ENCODE results near the gene FLNA. TPM values are rescaled to one million over a fixed set of nuclear protein-coding genes. Genes with fewer than 3 reads are reported as not detected.

Gene FLNA
- total RNA-seq, 2 donors from 2014 or later = 5,928 to 11,236 TPM

- H3K27ac ChIP-seq = no peak overlapping the region
- no peak for ATAC-seq (ENCODE audit: insufficient number of reproducible peaks, low FRiP score, low read depth)
These were observed 10.0 kb upstream of the FLNA start for GRCh38 chrX:154384284-154384892.

DNA sequence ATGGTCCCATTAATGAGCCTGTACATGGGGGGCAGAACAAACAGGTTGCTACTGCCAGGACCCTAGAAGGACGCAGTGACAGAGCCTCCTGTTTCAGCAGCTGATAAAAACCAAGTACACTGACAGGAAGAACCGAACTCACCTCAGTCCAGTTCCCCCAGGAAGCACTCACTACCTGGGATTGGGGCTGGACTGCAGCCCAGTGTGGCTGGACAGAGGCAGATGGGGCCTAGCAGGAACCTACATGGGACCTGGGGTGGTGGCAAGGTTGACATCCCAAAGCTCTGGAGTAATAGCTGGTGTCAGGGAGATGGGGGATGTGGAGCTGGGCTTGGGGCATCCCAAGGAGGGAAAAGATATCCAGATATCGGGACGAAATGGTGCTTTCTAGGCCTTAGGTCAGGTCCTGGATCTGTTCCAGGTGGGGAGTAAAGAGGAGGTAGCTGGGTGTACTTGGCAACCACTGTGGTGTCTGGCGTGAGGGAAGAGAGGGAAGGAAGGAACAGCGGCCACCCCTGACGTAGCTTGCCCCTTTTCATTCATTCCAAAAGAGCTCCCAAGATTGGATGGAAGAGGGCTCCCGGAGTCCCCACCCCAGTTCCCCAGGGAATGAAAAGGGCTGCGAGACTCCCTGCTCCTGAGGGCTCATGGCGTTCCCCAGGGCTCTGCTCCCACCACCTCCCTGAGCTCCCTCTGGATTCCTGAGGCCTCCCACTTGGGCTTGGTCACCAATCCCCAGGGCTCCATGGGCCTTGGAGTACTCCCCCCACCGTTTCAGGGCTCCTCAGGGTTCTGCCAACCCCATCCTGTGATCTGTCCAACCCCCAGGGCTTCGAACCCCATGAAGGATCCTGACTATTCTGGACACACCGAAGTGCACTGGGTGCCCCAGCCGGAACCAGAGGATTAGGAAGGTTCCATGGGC lies 9.2 kb upstream of the FLNA start:
- H3K4me3 ChIP-seq = no peak overlapping the region

More at GRCh38 chrX:154384284-154384892, 10.0 kb upstream of the FLNA start:
- Histone ChIP-seq H3K4me3 (no peak overlapping the region), H3K4me1 (ENCODE audit: control insufficient read depth in 1 of 2, low read depth in 2 of 2) (peaks cover 0 to 28% of the 10 kb centered on the region in 2 donors), H3K9me3 (no peaks in the 10 kb centered on the region), H3K36me3 (no peaks in the 10 kb centered on the region), H3K27me3 (replicated peaks; ENCODE audit: insufficient read depth) (no peaks in the 10 kb centered on the region)
- no peak for DNase-seq (ENCODE audit: low spot score)
- TF ChIP-seq, protein P1, sequence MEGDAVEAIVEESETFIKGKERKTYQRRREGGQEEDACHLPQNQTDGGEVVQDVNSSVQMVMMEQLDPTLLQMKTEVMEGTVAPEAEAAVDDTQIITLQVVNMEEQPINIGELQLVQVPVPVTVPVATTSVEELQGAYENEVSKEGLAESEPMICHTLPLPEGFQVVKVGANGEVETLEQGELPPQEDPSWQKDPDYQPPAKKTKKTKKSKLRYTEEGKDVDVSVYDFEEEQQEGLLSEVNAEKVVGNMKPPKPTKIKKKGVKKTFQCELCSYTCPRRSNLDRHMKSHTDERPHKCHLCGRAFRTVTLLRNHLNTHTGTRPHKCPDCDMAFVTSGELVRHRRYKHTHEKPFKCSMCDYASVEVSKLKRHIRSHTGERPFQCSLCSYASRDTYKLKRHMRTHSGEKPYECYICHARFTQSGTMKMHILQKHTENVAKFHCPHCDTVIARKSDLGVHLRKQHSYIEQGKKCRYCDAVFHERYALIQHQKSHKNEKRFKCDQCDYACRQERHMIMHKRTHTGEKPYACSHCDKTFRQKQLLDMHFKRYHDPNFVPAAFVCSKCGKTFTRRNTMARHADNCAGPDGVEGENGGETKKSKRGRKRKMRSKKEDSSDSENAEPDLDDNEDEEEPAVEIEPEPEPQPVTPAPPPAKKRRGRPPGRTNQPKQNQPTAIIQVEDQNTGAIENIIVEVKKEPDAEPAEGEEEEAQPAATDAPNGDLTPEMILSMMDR (IDR thresholded peaks at IDR 0.05) = no peak

DNA sequence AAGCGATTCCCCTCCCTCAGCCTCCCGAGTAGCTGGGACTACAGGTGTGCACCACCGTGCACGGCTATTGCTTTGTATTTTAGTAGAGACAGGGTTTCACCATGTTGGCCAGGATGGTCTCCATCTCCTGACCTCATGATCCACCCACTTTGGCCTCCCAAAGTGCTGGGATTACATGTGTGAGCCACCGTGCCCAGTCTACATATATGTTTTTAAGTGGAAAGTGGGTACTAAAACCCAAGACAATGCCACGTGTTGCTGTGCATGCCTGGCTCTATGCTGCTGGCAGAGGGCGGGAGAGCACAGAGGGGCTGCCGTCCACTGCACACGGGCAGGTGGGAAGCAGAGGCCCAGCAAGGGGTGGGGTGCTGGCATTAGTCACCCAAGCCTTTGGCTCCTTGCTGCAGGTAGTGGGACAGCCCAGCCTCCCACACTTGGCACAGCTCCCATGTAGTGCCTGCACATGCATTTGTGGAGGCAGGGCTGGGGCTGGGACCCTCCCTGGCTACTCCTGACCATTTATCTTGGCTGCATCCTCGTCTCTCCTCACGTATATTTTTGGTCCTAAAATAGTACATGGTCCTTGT lies 8.1 kb upstream of the FLNA start:
- DNase-seq (ENCODE audit: low spot score) = no peak
- Histone ChIP-seq H3K9me3 (no peaks in the 10 kb centered on the region), H3K36me3 (no peaks in the 10 kb centered on the region), H3K4me1 (ENCODE audit: control insufficient read depth in 1 of 2, low read depth in 2 of 2) (peaks cover 0 to 28% of the 10 kb centered on the region in 2 donors), H3K27me3 (replicated peaks; ENCODE audit: insufficient read depth) (no peaks in the 10 kb centered on the region), H3K27ac (no peak overlapping the region), H3K4me3 (no peak overlapping the region)
- ATAC-seq (ENCODE audit: insufficient number of reproducible peaks, low FRiP score, low read depth) = no peak
- TF ChIP-seq, protein P1 (IDR thresholded peaks at IDR 0.05) = no peak

More for the DNA sequence above, 9.2 kb upstream of the FLNA start:
- DNase-seq (ENCODE audit: low spot score) (no peak), ATAC-seq (ENCODE audit: insufficient number of reproducible peaks, low FRiP score, low read depth) (no peak)
- no peaks in the 10 kb centered on the region for H3K36me3 ChIP-seq
- H3K27ac ChIP-seq = no peak overlapping the region
- H3K9me3 ChIP-seq = no peaks in the 10 kb centered on the region
- H3K4me1 ChIP-seq (ENCODE audit: control insufficient read depth in 1 of 2, low read depth in 2 of 2) = peaks cover 0 to 28% of the 10 kb centered on the region in 2 donors
- H3K27me3 ChIP-seq (replicated peaks; ENCODE audit: insufficient read depth) = no peaks in the 10 kb centered on the region
- TF ChIP-seq, protein P1 (IDR thresholded peaks at IDR 0.05) = no peak

- Histone ChIP-seq H3K27ac (no peak overlapping the region), H3K4me1 (ENCODE audit: control insufficient read depth in 1 of 2, low read depth in 2 of 2) (peaks cover 7 to 41% of the 10 kb centered on the region in 2 donors), H3K4me3 (no peak overlapping the region)
These were observed 6.8 kb upstream of the FLNA start for GRCh38 chrX:154381271-154381670.

More at GRCh38 chrX:154381271-154381670, 6.8 kb upstream of the FLNA start:
- DNase-seq (ENCODE audit: low spot score) (no peak), ATAC-seq (ENCODE audit: insufficient number of reproducible peaks, low FRiP score, low read depth) (no peak)
- no peaks in the 10 kb centered on the region for H3K9me3 ChIP-seq
- H3K27me3 ChIP-seq (replicated peaks; ENCODE audit: insufficient read depth) = no peaks in the 10 kb centered on the region
- TF ChIP-seq, protein P1 (IDR thresholded peaks at IDR 0.05) = no peak
- no peaks in the 10 kb centered on the region for H3K36me3 ChIP-seq
